Ovary (tissue), 3 donors: ENCODE data around the gene CNNM3.

Source experiments
- CTCF ChIP-seq, 3 donors: fragments of 450-650 bp in 2 of 3; fragments of 200-600 bp in 1 of 3; IDR thresholded peaks; one replicate each; pipeline versions ENCODE4 v1.5.1 to v1.8.0; 2016 to 2022; ENCODE audit warnings: antibody characterized with exemption in 3 of 3, mild to moderate bottlenecking in 1 of 3
- EP300 ChIP-seq: sonication (generic); formaldehyde crosslinking; IDR thresholded peaks from one replicate; pipeline ENCODE4 v1.6.1; 2017; ENCODE audit warnings: antibody characterized with exemption
- POLR2A ChIP-seq: fragments of 450-650 bp; IDR thresholded peaks from one replicate; pipeline ENCODE4 v1.6.1; 2017; ENCODE audit warnings: antibody characterized with exemption, mild to moderate bottlenecking, moderate library complexity
- donor health status: DM: no; HTN: no; CAD: no.

GRCh38 chr2:96848264-96848663 lies 32.2 kb downstream of the CNNM3 start:
- TF ChIP-seq CTCF (IDR thresholded peaks at IDR 0.05) (no peak), EP300 (no peak), POLR2A (no peak)
